GM19238 (cell line): ENCODE data around the gene CTDSPL.

Source experiments
- DNase-seq: peaks from one replicate; pipeline ENCODE4 v3.0.0; 2011; ENCODE audit warnings: low spot score; ENCODE audit not compliant: insufficient read length

Gene CTDSPL

GRCh38 chr3:37890522-37890921, 28.8 kb downstream of the CTDSPL start:
- no peak for DNase-seq

GRCh38 chr3:37891227-37891626, 29.5 kb downstream of the CTDSPL start:
- no peak for DNase-seq

GRCh38 chr3:37892927-37893600, 31.4 kb downstream of the CTDSPL start:
- DNase-seq, result no peak

- no peak for DNase-seq
Observed at GRCh38 chr3:37896827-37897226, 35.1 kb downstream of the CTDSPL start.

- no peak for DNase-seq
Observed at GRCh38 chr3:37897763-37898162, 36.1 kb downstream of the CTDSPL start.

GRCh38 chr3:37898424-37898823, 36.7 kb downstream of the CTDSPL start:
- no peak for DNase-seq

GRCh38 chr3:37899101-37899707, 37.5 kb downstream of the CTDSPL start:
- no peak for DNase-seq

GRCh38 chr3:37899711-37900306, 38.1 kb downstream of the CTDSPL start:
- DNase-seq, result no peak

- DNase-seq, result no peak
Observed at GRCh38 chr3:37901721-37902120, 40.0 kb downstream of the CTDSPL start.

GRCh38 chr3:37902674-37903073, 41.0 kb downstream of the CTDSPL start:
- DNase-seq, result no peak

- DNase-seq, result no peak
Observed at GRCh38 chr3:37903320-37903719, 41.6 kb downstream of the CTDSPL start.

- no peak for DNase-seq
Observed at GRCh38 chr3:37903734-37904133, 42.1 kb downstream of the CTDSPL start.

GRCh38 chr3:37904601-37905000, 42.9 kb downstream of the CTDSPL start:
- DNase-seq, result no peak

GRCh38 chr3:37905346-37905745, 43.7 kb downstream of the CTDSPL start:
- no peak for DNase-seq

- DNase-seq, result no peak
Observed at GRCh38 chr3:37905987-37906674, 44.5 kb downstream of the CTDSPL start.

- no peak for DNase-seq
Observed at GRCh38 chr3:37906734-37907282, 45.1 kb downstream of the CTDSPL start.

- no peak for DNase-seq
Observed at GRCh38 chr3:37907371-37907770, 45.7 kb downstream of the CTDSPL start.

- peak; percentile 37 for DNase-seq
Observed at GRCh38 chr3:37907906-37908305, 46.2 kb downstream of the CTDSPL start.

GRCh38 chr3:37909067-37909911, 47.6 kb downstream of the CTDSPL start:
- no peak for DNase-seq

- no peak for DNase-seq
Observed at GRCh38 chr3:37910671-37911400, 49.2 kb downstream of the CTDSPL start.
